Measurements from ENCODE around the gene IL4I1. TPM values are rescaled to one million over a fixed set of nuclear protein-coding genes. Genes with fewer than 3 reads are reported as not detected.
A peak's percentile ranks its signal among the peaks of the same experiment; 100 is the strongest.

The IL4I1 gene
- total RNA-seq, 1 experiment from 2014 or later, result 1.5 TPM

DNA sequence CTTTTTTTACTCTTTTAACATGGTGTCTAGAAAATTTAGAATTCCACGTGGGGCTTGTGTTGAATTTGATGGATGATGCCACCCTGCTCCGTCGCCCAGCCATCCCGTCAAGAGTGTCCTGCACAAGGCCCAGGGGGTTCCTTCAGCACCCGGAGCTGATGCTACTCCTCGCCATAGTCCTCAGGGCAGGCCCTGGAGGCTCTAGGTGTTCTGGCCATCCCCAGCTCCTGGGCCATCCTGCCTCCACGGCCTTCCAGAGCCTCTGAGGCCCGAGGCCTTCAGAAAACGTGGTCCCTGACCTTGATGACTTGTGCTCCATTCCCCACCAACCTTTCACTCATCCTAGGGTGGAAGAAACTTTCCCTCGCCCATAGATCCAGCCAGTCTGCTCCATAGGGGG lies 22.9 kb downstream of the IL4I1 start:
- no peak for ATAC-seq
- H3K36me3 ChIP-seq (ENCODE audit: control insufficient read depth, insufficient read depth, low read length), result peaks cover 5% of the 10 kb centered on the region; the same call in 1 of the 2 replicates
- POLR2A ChIA-PET, result no interaction called here
- no peaks in the 10 kb centered on the region for H3K9me3 ChIP-seq (ENCODE audit: control insufficient read depth, insufficient read depth, low read depth, low read length)
- CTCF ChIA-PET, result no interaction called here
- no peaks in the 10 kb centered on the region for H3K27me3 ChIP-seq (ENCODE audit: control insufficient read depth, insufficient read depth, low read length)
- in situ Hi-C loops (cut with HindIII; ENCODE audit: low pct_unique_long_range_greater_than_20kb, low sequenced_read_pairs), result no loop called here
- BruUV-seq (replicated peaks), result no TSS peak
- TF ChIP-seq, protein P1, sequence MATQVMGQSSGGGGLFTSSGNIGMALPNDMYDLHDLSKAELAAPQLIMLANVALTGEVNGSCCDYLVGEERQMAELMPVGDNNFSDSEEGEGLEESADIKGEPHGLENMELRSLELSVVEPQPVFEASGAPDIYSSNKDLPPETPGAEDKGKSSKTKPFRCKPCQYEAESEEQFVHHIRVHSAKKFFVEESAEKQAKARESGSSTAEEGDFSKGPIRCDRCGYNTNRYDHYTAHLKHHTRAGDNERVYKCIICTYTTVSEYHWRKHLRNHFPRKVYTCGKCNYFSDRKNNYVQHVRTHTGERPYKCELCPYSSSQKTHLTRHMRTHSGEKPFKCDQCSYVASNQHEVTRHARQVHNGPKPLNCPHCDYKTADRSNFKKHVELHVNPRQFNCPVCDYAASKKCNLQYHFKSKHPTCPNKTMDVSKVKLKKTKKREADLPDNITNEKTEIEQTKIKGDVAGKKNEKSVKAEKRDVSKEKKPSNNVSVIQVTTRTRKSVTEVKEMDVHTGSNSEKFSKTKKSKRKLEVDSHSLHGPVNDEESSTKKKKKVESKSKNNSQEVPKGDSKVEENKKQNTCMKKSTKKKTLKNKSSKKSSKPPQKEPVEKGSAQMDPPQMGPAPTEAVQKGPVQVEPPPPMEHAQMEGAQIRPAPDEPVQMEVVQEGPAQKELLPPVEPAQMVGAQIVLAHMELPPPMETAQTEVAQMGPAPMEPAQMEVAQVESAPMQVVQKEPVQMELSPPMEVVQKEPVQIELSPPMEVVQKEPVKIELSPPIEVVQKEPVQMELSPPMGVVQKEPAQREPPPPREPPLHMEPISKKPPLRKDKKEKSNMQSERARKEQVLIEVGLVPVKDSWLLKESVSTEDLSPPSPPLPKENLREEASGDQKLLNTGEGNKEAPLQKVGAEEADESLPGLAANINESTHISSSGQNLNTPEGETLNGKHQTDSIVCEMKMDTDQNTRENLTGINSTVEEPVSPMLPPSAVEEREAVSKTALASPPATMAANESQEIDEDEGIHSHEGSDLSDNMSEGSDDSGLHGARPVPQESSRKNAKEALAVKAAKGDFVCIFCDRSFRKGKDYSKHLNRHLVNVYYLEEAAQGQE (IDR thresholded peaks at IDR 0.05; ENCODE audit: insufficient read depth in 1 of 2, low read depth in 2 of 2, low read length in 1 of 2), result no peak
- no peak for TF ChIP-seq TCF7L2 (IDR thresholded peaks at IDR 0.05; ENCODE audit: low read depth, low read length)
- no peak for TF ChIP-seq SIN3A (IDR thresholded peaks at IDR 0.05; ENCODE audit: borderline replicate concordance, insufficient read depth, low read depth, low read length)
- peaks cover 29% of the 10 kb centered on the region for H3K4me1 ChIP-seq (ENCODE audit: control insufficient read depth, insufficient read depth, low read length)
- no peak overlapping the region for H3K4me3 ChIP-seq (ENCODE audit: low read depth in 2 of 2, low read length in 2 of 2)
- intact Hi-C loops (cut with micrococcal nuclease; ENCODE audit: unreplicated experiment), result no loop called here
- no peak for DNase-seq (ENCODE audit: low read depth, low spot score)
- H3K27ac ChIP-seq (ENCODE audit: low read length), result peak overlapping the region; percentile 98

DNA sequence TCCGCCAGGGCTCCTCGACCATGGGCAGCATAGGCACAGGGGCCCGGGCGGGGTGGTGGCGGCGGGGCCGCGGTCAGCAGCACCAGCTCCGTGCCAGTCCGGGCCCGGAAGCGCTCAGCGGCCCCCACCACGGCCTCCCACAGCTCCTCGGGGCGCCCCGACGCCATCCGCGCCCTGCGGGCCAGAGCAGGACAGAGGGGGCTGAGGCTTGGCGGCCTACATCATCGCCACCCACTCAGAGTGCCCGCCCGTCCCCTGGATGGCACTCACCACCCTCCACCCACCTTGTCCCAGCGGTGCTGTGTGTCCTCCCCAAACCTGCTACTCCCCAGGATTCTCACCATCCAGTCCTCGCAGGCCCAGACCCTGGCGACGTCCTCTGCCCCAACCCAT lies 23.6 kb downstream of the IL4I1 start:
- Histone ChIP-seq H3K36me3 (ENCODE audit: control insufficient read depth, insufficient read depth, low read length) (peaks cover 5% of the 10 kb centered on the region; the same call in 1 of the 2 replicates), H3K4me3 (ENCODE audit: low read depth in 2 of 2, low read length in 2 of 2) (no peak overlapping the region), H3K27me3 (ENCODE audit: control insufficient read depth, insufficient read depth, low read length) (no peaks in the 10 kb centered on the region), H3K9me3 (ENCODE audit: control insufficient read depth, insufficient read depth, low read depth, low read length) (no peaks in the 10 kb centered on the region), H3K27ac (ENCODE audit: low read length) (no peak overlapping the region), H3K4me1 (ENCODE audit: control insufficient read depth, insufficient read depth, low read length) (peaks cover 25% of the 10 kb centered on the region)
- no TSS peak for BruUV-seq (replicated peaks)
- intact Hi-C loops (cut with micrococcal nuclease; ENCODE audit: unreplicated experiment), result no loop called here
- ChIA-PET CTCF (no interaction called here), POLR2A (no interaction called here)
- no peak for DNase-seq (ENCODE audit: low read depth, low spot score)
- ATAC-seq, result no peak
- in situ Hi-C loops (cut with HindIII; ENCODE audit: low pct_unique_long_range_greater_than_20kb, low sequenced_read_pairs), result no loop called here
- TF ChIP-seq TCF7L2 (IDR thresholded peaks at IDR 0.05; ENCODE audit: low read depth, low read length), result no peak
- no peak for TF ChIP-seq CTCF (IDR thresholded peaks at IDR 0.05)
- no peak for TF ChIP-seq POLR2AphosphoS5 (IDR thresholded peaks at IDR 0.05; ENCODE audit: low read depth, low read length)
- no peak for TF ChIP-seq SIN3A (IDR thresholded peaks at IDR 0.05; ENCODE audit: borderline replicate concordance, insufficient read depth, low read depth, low read length)
- TF ChIP-seq, protein P1 (IDR thresholded peaks at IDR 0.05; ENCODE audit: insufficient read depth in 1 of 2, low read depth in 2 of 2, low read length in 1 of 2), result no peak

Measured in Panc1 (cell line).